Measurements from ENCODE around the gene GARNL3. TPM values are rescaled to one million over a fixed set of nuclear protein-coding genes. Genes with fewer than 3 reads are reported as not detected.

GARNL3 gene
- total RNA-seq, 1 donor from 2014 or later, result 8.0 TPM

GRCh38 chr9:127347831-127348776 is 83.5 kb downstream of the GARNL3 start:
- intact Hi-C loops (cut with DNase I), result no loop called here
- no peaks in the 10 kb centered on the region for H3K4me1 ChIP-seq
- no peak overlapping the region for H3K4me3 ChIP-seq
- H3K9me3 ChIP-seq, result no peaks in the 10 kb centered on the region
- TF ChIP-seq, protein P1, sequence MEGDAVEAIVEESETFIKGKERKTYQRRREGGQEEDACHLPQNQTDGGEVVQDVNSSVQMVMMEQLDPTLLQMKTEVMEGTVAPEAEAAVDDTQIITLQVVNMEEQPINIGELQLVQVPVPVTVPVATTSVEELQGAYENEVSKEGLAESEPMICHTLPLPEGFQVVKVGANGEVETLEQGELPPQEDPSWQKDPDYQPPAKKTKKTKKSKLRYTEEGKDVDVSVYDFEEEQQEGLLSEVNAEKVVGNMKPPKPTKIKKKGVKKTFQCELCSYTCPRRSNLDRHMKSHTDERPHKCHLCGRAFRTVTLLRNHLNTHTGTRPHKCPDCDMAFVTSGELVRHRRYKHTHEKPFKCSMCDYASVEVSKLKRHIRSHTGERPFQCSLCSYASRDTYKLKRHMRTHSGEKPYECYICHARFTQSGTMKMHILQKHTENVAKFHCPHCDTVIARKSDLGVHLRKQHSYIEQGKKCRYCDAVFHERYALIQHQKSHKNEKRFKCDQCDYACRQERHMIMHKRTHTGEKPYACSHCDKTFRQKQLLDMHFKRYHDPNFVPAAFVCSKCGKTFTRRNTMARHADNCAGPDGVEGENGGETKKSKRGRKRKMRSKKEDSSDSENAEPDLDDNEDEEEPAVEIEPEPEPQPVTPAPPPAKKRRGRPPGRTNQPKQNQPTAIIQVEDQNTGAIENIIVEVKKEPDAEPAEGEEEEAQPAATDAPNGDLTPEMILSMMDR (IDR thresholded peaks at IDR 0.05), result no peak
- ATAC-seq, result no peak
- H3K27ac ChIP-seq, result no peak overlapping the region
- no peaks in the 10 kb centered on the region for H3K36me3 ChIP-seq
- H3K27me3 ChIP-seq, result no peaks in the 10 kb centered on the region
- no peak for DNase-seq

- no peak for ATAC-seq
These were observed 85.0 kb downstream of the GARNL3 start for GRCh38 chr9:127349483-127350113.

DNA sequence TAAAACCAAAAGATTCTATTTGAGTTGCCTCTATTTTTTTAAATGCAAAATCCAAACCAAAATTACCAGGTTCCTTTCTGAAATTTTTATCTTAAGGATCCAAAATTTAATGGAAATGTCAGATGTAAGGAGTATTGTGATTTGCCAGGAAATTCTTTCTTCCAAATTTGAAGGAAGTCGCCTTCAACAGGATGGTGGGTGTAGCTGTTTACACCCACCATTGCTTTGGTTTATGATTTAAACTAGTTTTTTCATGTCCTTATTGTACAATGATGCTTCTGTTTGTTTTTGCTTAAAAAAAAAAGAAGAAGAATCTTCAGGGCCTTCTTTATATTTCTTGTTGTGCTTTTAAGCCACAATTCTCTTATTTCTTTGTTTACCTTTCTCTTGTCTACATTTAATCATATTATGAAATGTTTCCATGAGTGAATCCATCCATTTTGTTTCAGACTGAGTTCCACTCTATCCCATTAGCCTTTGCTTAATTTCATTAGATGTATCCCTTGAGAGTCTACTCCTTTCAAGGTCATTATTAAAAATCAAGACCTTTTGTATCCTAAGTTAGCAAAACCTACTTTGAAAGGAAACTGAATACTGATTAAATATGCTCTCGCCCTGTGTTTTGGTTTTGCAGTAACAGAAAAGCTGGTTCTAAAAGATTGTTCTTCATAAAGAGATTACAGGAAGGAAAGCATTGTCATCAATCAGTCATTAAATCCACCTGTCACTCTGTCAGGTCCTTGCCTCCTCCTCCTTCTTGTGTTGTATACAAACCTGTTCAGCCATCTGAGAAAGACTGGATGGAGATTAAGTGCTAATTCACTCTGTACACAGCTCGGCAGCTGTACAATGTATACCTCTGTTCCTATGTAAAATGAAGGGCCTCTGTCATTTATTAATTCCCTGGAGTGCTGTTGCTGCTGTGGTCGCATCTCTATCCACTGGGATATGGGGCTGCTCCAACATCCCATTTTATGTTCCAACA is 86.9 kb downstream of the GARNL3 start:
- ATAC-seq (no peak), DNase-seq (no peak)
- TF ChIP-seq, protein P1 (IDR thresholded peaks at IDR 0.05), result no peak
- Histone ChIP-seq H3K4me1 (no peaks in the 10 kb centered on the region), H3K9me3 (no peaks in the 10 kb centered on the region), H3K27me3 (no peaks in the 10 kb centered on the region), H3K4me3 (no peak overlapping the region), H3K36me3 (no peaks in the 10 kb centered on the region), H3K27ac (no peak overlapping the region)
- intact Hi-C loops (cut with DNase I), result no loop called here

More at GRCh38 chr9:127349483-127350113, 85.0 kb downstream of the GARNL3 start:
- no peak overlapping the region for H3K27ac ChIP-seq
- no peak overlapping the region for H3K4me3 ChIP-seq
- H3K9me3 ChIP-seq, result no peaks in the 10 kb centered on the region
- H3K4me1 ChIP-seq, result no peaks in the 10 kb centered on the region
- no peak for DNase-seq
- intact Hi-C loops (cut with DNase I), result no loop called here
- no peaks in the 10 kb centered on the region for H3K27me3 ChIP-seq
- H3K36me3 ChIP-seq, result no peaks in the 10 kb centered on the region
- TF ChIP-seq, protein P1 (IDR thresholded peaks at IDR 0.05), result no peak

DNA sequence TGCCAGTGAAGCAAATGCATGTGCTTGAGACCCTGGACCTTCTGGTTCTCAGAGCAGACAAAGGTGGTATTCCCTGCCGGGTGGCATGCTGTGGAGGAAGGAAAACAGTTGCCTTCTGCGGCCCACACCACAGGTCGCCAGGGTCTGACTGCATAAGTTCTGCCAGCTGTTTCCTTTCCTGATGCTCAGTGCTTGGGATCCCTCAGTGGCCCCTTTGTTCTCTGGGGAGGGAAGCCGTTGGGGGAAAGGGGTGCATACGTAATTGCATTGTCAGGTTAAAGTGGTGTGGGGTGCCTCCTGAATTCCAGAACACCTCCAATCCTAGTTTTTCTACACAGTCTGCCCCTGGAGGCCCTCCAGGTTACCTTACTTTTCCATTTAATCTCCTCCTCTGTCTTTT is 89.3 kb downstream of the GARNL3 start:
- no peaks in the 10 kb centered on the region for H3K9me3 ChIP-seq
- H3K4me3 ChIP-seq, result no peak overlapping the region
- TF ChIP-seq, protein P1 (IDR thresholded peaks at IDR 0.05), result no peak
- no peak for ATAC-seq
- H3K27me3 ChIP-seq, result no peaks in the 10 kb centered on the region
- DNase-seq, result no peak
- intact Hi-C loops (cut with DNase I), result no loop called here
- no peak overlapping the region for H3K27ac ChIP-seq
- no peaks in the 10 kb centered on the region for H3K4me1 ChIP-seq
- H3K36me3 ChIP-seq, result no peaks in the 10 kb centered on the region

DNA sequence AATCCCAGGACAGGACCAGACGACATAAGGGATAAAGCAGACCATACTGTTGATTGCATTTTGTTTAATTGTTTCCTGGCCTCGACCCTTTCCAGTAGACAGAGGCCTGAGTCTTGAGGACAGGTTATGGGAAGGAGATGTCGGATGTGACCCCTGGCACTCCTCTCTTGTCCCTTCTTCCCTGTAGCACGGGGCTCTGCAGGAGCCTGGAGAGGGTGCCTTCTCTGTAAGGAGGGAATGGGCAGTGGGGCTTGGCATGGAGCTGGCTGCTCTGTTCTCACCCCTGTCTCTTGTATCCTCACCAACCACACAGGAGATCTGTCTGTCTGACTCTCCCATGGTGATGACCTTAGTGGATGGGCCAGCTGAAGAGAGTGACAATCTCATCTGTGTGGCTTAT is 92.3 kb downstream of the GARNL3 start:
- no peaks in the 10 kb centered on the region for H3K27me3 ChIP-seq
- TF ChIP-seq, protein P1 (IDR thresholded peaks at IDR 0.05), result no peak
- no peaks in the 10 kb centered on the region for H3K36me3 ChIP-seq
- intact Hi-C loops (cut with DNase I), result no loop called here
- no peak overlapping the region for H3K27ac ChIP-seq
- H3K9me3 ChIP-seq, result no peaks in the 10 kb centered on the region
- H3K4me3 ChIP-seq, result no peak overlapping the region
- peaks cover 8% of the 10 kb centered on the region for H3K4me1 ChIP-seq
- ATAC-seq, result no peak
- no peak for DNase-seq
